A549 (cell line): Measurements from ENCODE around the gene NCDN. TPM values are rescaled to one million over a fixed set of nuclear protein-coding genes. Genes with fewer than 3 reads are reported as not detected.
A peak's percentile ranks its signal among the peaks of the same experiment; 100 is the strongest.

Experiments
- ATAC-seq, 2 experiments: fragments of 200-7000 bp in 1 of 2; fragments of >200 bp in 1 of 2; cut with Nextera tagmentation in 1 of 2; cut with Tn5 transposase in 1 of 2; 3 replicates each; pipeline versions ENCODE4 v1.8.0 to v1.9.1; 2018 to 2020; ENCODE audit warnings: mild to moderate bottlenecking in 1 of 2, moderate library complexity in 1 of 2
- CTCF ChIA-PET: fragments of 300-600 bp; sonication (Branson Sonifier 250); formaldehyde crosslinking; extraction: SDS; loops from one replicate; lab custom pipeline; 2021; ENCODE audit warnings: antibody characterized with exemption, inconsistent platforms; lab: Yijun Ruan, JAX
- POLR2A ChIA-PET: fragments of 350-600 bp; formaldehyde crosslinking; extraction: SDS; loops from one replicate; lab custom pipeline; 2021; ENCODE audit warnings: antibody characterized with exemption, inconsistent platforms; lab: Yijun Ruan, JAX
- DNase-seq, 2 experiments: peaks; one replicate each; pipeline versions ENCODE4 v3.0.0 to v3.0.0-alpha.2; 2011 to 2016; ENCODE audit warnings: low read depth in 1 of 2, low spot score in 1 of 2
- FAIRE-seq: peaks from 2 replicates; lab custom pipeline; 2011; peaks lifted over from hg19 to GRCh38; lab: Jason Lieb, UNC
- H3K27ac ChIP-seq, 2 experiments: fragments of >200 bp; sonication (Bioruptor Twin); formaldehyde crosslinking; 3 replicates each; pipeline ENCODE4 v1.5.1; 2016 to 2017
- H3K4me1 ChIP-seq: fragments of >200 bp; sonication (Bioruptor Twin); formaldehyde crosslinking; 3 replicates; pipeline ENCODE4 v1.6.1; 2016
- H3K4me2 ChIP-seq: fragments of >200 bp; sonication (Bioruptor Twin); formaldehyde crosslinking; 3 replicates; pipeline ENCODE4 v1.6.1; 2016
- H3K4me3 ChIP-seq: fragments of >200 bp; sonication (Bioruptor Twin); formaldehyde crosslinking; 3 replicates; pipeline ENCODE4 v1.5.1; 2016
- H3K9me3 ChIP-seq: fragments of >200 bp; sonication (Bioruptor Twin); formaldehyde crosslinking; 3 replicates; pipeline ENCODE4 v1.6.1; 2016
- CBX8 ChIP-seq: fragments of 200-600 bp; sonication (generic); IDR thresholded peaks from 2 replicates; pipeline ENCODE4 v1.6.1; 2016
- CHD2 ChIP-seq: fragments of 150-350 bp; IDR thresholded peaks from 2 replicates; pipeline ENCODE4 v1.6.1; 2014; ENCODE audit warnings: low read length; ENCODE audit not compliant: partially characterized antibody
- FOSL2 ChIP-seq, 2 experiments: fragments of 450-650 bp in 1 of 2; fragments of >200 bp in 1 of 2; sonication (Bioruptor Twin) in 1 of 2; formaldehyde crosslinking; IDR thresholded peaks; 2 replicates each; pipeline versions ENCODE4 v1.5.0 to v1.6.1; 2016 to 2020; ENCODE audit warnings: mild to moderate bottlenecking in 1 of 2, moderate library complexity in 1 of 2
- FOXS1 ChIP-seq: fragments of 250-450 bp; sonication (Bioruptor Pico); IDR thresholded peaks from 2 replicates; pipeline ENCODE4 v1.5.0; 2020; ENCODE audit warnings: mild to moderate bottlenecking, moderate library complexity
- HDAC2 ChIP-seq: fragments of 200-600 bp; sonication (generic); IDR thresholded peaks from 2 replicates; pipeline ENCODE4 v1.6.1; 2016
- JUN ChIP-seq, 2 experiments: fragments of >200 bp; sonication (Bioruptor Twin); formaldehyde crosslinking; IDR thresholded peaks; 2 replicates in 1 of 2; 3 replicates in 1 of 2; pipeline ENCODE4 v1.6.1; 2016 to 2017
- JUNB ChIP-seq: fragments of >200 bp; sonication (Bioruptor Twin); formaldehyde crosslinking; IDR thresholded peaks from 2 replicates; pipeline ENCODE4 v1.6.1; 2016
- MAFK ChIP-seq: fragments of 450-650 bp; IDR thresholded peaks from 2 replicates; pipeline ENCODE4 v1.6.1; 2014; ENCODE audit not compliant: partially characterized antibody
- NFE2L2 ChIP-seq: fragments of 150-350 bp; conservative IDR thresholded peaks from 2 replicates; pipeline ENCODE4 v1.6.1; 2014; ENCODE audit warnings: low read length
- NPAS2 ChIP-seq: fragments of 250-450 bp; sonication (Bioruptor Pico); IDR thresholded peaks from 2 replicates; pipeline ENCODE4 v1.8.0; 2022; ENCODE audit warnings: mild to moderate bottlenecking, moderate library complexity, borderline replicate concordance
- NR3C1 ChIP-seq: fragments of >200 bp; sonication (Bioruptor Twin); formaldehyde crosslinking; IDR thresholded peaks from 3 replicates; pipeline ENCODE4 v1.6.1; 2017
- RARB ChIP-seq: fragments of 250-450 bp; sonication (Bioruptor Pico); IDR thresholded peaks from 2 replicates; pipeline ENCODE4 v1.8.0; 2021; ENCODE audit warnings: mild to moderate bottlenecking, moderate library complexity
- TFCP2L1 ChIP-seq: fragments of 250-450 bp; sonication (Bioruptor Pico); IDR thresholded peaks from 2 replicates; pipeline ENCODE4 v1.5.0; 2021; ENCODE audit warnings: mild to moderate bottlenecking
- ZC3H11A ChIP-seq: fragments of 450-650 bp; IDR thresholded peaks from 2 replicates; pipeline ENCODE4 v1.6.1; 2014; ENCODE audit warnings: antibody characterized with exemption, mild to moderate bottlenecking
- ZFP36 ChIP-seq: fragments of 450-650 bp; IDR thresholded peaks from 2 replicates; pipeline ENCODE4 v1.6.1; 2014; ENCODE audit warnings: borderline replicate concordance; ENCODE audit not compliant: partially characterized antibody
- ZSCAN20 ChIP-seq: fragments of 250-450 bp; sonication (Bioruptor Pico); IDR thresholded peaks from 2 replicates; pipeline ENCODE4 v1.8.0; 2022; ENCODE audit warnings: mild to moderate bottlenecking, moderate library complexity
- WGBS: methylation state at CpG from one replicate; pipeline ENCODE4 v1.1.6; 2017; ENCODE audit errors: missing lambda C conversion rate; 5-methylcytosine and 5-hydroxymethylcytosine counted together
- polyA plus RNA-seq, 4 experiments: library from polyadenylated mRNA; depleted of rRNA in 3 of 4; stranded (reverse); fragments of >200 nt; fragmentation: RNase III in 1 of 4; extraction: RNeasy Plus Mini Kit Qiagen cat#74134 plus additional on column Dnase treatment in 1 of 4; gene quantifications; 2 replicates in 3 of 4; 3 replicates in 1 of 4; pipeline ENCODE4 v1.2.3, GENCODE V29; 2011 to 2017
- TF ChIP-seq, protein P1 (sequence below): fragments of 150-350 bp; IDR thresholded peaks from 2 replicates; pipeline ENCODE4 v1.6.1; 2014; ENCODE audit warnings: low read depth, mild to moderate bottlenecking, low read length
- TF ChIP-seq, protein P2 (sequence below): fragments of >200 bp; sonication (Bioruptor Twin); formaldehyde crosslinking; IDR thresholded peaks from 3 replicates; pipeline ENCODE4 v1.5.1; 2016
- TF ChIP-seq, protein P3 (sequence below): fragments of 250-450 bp; sonication (Bioruptor Pico); IDR thresholded peaks from 2 replicates; pipeline ENCODE4 v1.5.0; 2020; ENCODE audit warnings: low read depth, mild to moderate bottlenecking, moderate library complexity
- TF ChIP-seq, protein P4 (sequence below): fragments of 450-650 bp; IDR thresholded peaks from 2 replicates; pipeline ENCODE4 v1.6.1; 2014; ENCODE audit warnings: antibody characterized with exemption

NCDN gene
- polyA plus RNA-seq, 2 of the 4 experiments (the other 2 are of a cell fraction), result 7.0 to 16.8 TPM

DNA sequence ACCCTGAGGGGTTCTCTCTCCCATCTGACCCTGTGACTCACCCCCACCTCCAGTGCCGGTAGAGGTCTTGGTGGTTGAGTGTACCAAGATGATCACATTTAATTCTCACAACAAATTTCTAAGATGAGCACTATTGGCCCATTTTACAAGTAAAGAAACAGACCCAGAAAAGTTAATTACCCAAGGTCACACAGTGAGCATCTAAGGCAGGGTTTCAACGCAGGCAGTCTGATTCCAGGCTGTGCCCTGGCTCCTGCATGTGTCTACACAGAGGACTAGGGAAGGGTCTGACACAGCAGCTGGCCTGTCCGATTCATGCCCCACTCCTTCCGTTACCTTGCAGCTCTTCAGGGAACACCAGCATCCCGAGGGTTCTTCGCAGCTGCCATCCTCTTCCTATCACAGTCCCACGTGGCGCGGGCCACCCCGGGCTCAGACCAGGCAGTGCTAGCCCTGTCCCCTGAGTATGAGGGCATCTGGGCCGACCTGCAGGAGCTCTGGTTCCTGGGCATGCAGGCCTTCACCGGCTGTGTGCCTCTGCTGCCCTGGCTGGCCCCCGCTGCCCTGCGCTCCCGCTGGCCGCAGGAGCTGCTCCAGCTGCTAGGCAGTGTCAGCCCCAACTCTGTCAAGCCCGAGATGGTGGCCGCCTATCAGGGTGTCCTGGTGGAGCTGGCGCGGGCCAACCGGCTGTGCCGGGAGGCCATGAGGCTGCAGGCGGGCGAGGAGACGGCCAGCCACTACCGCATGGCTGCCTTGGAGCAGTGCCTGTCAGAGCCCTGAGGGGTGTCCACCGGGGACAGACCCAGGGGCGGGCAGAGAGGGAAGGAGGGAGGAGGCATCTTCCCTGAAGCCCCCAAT, 7.5 kb downstream of the NCDN start:
- no peak for TF ChIP-seq FOSL2 (IDR thresholded peaks at IDR 0.05)
- peak; percentile 20; the same call in 1 of the 2 replicates for TF ChIP-seq FOSL2 (CRISPR knock-in tag; IDR thresholded peaks at IDR 0.05)
- no peak for TF ChIP-seq HDAC2
- 72% methylated on average over 12 of the region's 28 CpGs for WGBS
- FAIRE-seq (no peak), ATAC-seq (no peak; a peak in 1 of 6 replicates), DNase-seq (no peak)
- Histone ChIP-seq H3K9me3 (no peaks in the 10 kb centered on the region), H3K4me3 (no peak overlapping the region), H3K4me2 (no peak overlapping the region), H3K27ac (no peak overlapping the region), H3K4me1 (no peaks in the 10 kb centered on the region; the same call in 2 of the 3 replicates)
- ChIA-PET CTCF (interaction anchor here (0.6 to 5.9 kb wide), 30 partner anchors 8 to 740 kb away, joined by 3 to 62 read pairs (median 4); partner anchors contain the start of gene TFAP2E), POLR2A (interaction anchor here (1.5 kb wide), 1 partner anchor 204 kb away, joined by 6 read pairs; the partner anchor contains the start of gene CLSPN)

DNA sequence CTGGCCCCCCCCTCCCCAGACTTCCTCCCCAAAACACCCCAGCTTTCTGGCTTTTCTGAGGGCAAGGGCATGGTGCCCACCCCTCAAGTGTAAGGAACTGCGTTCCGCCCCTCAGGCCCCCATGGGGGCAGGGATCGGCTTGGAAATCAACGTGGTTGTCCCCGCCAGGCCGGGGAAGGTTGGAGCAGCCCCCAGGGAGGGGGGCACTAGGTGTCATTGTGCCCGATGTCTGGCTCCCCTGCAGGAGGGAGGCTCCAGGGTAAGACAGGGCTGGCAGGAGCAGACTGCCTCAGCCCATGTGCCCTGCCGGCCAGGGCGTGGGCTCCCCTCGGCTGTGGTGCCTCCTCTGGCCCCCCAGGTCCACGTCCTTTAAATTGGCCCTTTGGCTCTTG, 8.1 kb downstream of the NCDN start:
- ChIA-PET CTCF (interaction anchor here (0.6 to 5.9 kb wide), 14 partner anchors 8 to 199 kb away, joined by 3 to 62 read pairs (median 5); partner anchors contain the start of gene TFAP2E), POLR2A (interaction anchor here (1.5 kb wide), 1 partner anchor 204 kb away, joined by 6 read pairs; the partner anchor contains the start of gene CLSPN)
- ATAC-seq (no peak), DNase-seq (no peak), FAIRE-seq (no peak)
- 80% methylated on average over 1 of the region's 11 CpGs for WGBS
- Histone ChIP-seq H3K27ac (no peak overlapping the region), H3K9me3 (no peaks in the 10 kb centered on the region), H3K4me2 (no peak overlapping the region), H3K4me1 (no peaks in the 10 kb centered on the region; the same call in 2 of the 3 replicates), H3K4me3 (no peak overlapping the region)
- TF ChIP-seq ZFP36 (no peak), NFE2L2 (no peak), CHD2 (no peak), ZC3H11A (no peak)
- TF ChIP-seq, protein P1, sequence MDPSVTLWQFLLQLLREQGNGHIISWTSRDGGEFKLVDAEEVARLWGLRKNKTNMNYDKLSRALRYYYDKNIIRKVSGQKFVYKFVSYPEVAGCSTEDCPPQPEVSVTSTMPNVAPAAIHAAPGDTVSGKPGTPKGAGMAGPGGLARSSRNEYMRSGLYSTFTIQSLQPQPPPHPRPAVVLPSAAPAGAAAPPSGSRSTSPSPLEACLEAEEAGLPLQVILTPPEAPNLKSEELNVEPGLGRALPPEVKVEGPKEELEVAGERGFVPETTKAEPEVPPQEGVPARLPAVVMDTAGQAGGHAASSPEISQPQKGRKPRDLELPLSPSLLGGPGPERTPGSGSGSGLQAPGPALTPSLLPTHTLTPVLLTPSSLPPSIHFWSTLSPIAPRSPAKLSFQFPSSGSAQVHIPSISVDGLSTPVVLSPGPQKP, result no peak

DNA sequence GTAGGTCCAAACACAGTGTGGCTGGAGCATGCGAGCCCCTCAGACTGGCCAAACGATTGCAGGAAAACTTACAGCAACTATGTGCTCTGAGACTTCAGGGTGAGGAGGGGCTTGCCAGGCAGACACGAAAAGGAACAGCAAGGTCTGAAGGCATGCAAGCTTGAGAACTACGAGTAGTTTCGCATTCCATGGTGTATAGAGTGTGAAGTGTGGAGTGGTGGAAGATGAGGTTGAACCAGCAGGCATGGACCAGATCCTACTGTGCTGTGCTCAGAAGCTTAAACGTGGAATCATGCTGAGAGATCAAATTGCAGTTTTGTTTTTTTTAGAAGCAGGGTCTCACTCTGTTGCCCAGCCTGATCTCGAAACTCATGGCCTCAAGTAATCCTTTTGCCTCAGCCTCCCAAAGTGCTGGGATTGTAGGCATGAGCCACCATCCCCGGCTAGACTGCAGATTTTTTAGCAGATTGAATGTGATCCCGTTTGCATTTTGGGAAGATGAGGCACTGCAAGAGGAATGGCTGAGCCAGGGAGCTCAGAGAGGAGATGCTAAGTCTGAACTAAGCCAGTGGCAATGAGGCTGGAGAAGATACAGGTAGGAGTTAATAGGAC, 10.5 kb downstream of the NCDN start:
- WGBS, result 64% methylated on average over 9 of the region's 9 CpGs
- Histone ChIP-seq H3K4me1 (no peaks in the 10 kb centered on the region; the same call in 2 of the 3 replicates), H3K4me2 (no peak overlapping the region), H3K4me3 (no peak overlapping the region), H3K27ac (no peak overlapping the region), H3K9me3 (no peaks in the 10 kb centered on the region)
- no peak for FAIRE-seq
- TF ChIP-seq ZSCAN20, result no peak
- no peak for TF ChIP-seq FOXS1
- no peak for TF ChIP-seq NR3C1
- TF ChIP-seq, protein P2, sequence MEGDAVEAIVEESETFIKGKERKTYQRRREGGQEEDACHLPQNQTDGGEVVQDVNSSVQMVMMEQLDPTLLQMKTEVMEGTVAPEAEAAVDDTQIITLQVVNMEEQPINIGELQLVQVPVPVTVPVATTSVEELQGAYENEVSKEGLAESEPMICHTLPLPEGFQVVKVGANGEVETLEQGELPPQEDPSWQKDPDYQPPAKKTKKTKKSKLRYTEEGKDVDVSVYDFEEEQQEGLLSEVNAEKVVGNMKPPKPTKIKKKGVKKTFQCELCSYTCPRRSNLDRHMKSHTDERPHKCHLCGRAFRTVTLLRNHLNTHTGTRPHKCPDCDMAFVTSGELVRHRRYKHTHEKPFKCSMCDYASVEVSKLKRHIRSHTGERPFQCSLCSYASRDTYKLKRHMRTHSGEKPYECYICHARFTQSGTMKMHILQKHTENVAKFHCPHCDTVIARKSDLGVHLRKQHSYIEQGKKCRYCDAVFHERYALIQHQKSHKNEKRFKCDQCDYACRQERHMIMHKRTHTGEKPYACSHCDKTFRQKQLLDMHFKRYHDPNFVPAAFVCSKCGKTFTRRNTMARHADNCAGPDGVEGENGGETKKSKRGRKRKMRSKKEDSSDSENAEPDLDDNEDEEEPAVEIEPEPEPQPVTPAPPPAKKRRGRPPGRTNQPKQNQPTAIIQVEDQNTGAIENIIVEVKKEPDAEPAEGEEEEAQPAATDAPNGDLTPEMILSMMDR, result no peak
- no peak for TF ChIP-seq JUNB
- no peak for TF ChIP-seq NPAS2
- TF ChIP-seq TFCP2L1, result no peak
- TF ChIP-seq RARB, result no peak
- TF ChIP-seq, protein P3, sequence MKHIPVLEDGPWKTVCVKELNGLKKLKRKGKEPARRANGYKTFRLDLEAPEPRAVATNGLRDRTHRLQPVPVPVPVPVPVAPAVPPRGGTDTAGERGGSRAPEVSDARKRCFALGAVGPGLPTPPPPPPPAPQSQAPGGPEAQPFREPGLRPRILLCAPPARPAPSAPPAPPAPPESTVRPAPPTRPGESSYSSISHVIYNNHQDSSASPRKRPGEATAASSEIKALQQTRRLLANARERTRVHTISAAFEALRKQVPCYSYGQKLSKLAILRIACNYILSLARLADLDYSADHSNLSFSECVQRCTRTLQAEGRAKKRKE (CRISPR knock-in tag), result no peak
- TF ChIP-seq MAFK, result no peak
- no peak for TF ChIP-seq JUN (IDR thresholded peaks at IDR 0.05)
- TF ChIP-seq CBX8, result no peak
- TF ChIP-seq, protein P4, sequence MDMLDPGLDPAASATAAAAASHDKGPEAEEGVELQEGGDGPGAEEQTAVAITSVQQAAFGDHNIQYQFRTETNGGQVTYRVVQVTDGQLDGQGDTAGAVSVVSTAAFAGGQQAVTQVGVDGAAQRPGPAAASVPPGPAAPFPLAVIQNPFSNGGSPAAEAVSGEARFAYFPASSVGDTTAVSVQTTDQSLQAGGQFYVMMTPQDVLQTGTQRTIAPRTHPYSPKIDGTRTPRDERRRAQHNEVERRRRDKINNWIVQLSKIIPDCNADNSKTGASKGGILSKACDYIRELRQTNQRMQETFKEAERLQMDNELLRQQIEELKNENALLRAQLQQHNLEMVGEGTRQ, result no peak
- no peak for ATAC-seq
- POLR2A ChIA-PET, result interaction anchor here (0.6 to 1.6 kb wide), 3 partner anchors 10 to 147 kb away, joined by 3 to 5 read pairs (median 3); partner anchors contain the start of gene NCDN
- CTCF ChIA-PET, result interaction anchor here (0.7 to 5.9 kb wide), 29 partner anchors 8 to 236 kb away, joined by 3 to 67 read pairs (median 6); partner anchors contain the start of genes CLSPN, KIAA0319L and NCDN
- no peak for DNase-seq
